ENCODE data around the gene KBTBD2.
"Not testable (repeated sequence)": the region's sequence is repeated elsewhere in the genome, so short reads cannot be mapped to it uniquely, and the experiment has no call there.

KBTBD2 gene

DNA sequence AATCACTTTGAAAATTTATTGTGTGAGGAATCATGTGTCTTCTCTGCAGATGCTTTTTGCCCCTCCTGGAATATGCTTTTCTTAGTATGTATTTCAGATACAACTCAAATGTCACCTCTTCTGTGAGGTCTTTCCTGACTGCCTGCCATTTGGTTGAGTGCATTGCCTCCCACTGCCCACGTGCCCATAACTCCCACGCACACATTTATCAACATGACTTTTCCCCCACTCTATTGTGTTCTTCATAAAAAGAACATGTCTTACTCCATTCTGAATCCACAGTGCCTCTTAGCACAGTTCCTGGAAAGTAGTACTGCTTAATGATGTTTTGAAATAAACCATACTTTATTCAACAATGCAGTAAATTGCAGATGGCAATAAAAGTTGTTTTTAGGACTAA lies 42.9 kb downstream of the KBTBD2 start:
- not testable (repeated sequence) for DNase-seq

- DNase-seq: peak; percentile 91
These were observed 44.8 kb downstream of the KBTBD2 start for GRCh38 chr7:32846630-32847225.

- DNase-seq: not testable (repeated sequence)
These were observed 46.8 kb downstream of the KBTBD2 start for GRCh38 chr7:32844748-32845147.

DNA sequence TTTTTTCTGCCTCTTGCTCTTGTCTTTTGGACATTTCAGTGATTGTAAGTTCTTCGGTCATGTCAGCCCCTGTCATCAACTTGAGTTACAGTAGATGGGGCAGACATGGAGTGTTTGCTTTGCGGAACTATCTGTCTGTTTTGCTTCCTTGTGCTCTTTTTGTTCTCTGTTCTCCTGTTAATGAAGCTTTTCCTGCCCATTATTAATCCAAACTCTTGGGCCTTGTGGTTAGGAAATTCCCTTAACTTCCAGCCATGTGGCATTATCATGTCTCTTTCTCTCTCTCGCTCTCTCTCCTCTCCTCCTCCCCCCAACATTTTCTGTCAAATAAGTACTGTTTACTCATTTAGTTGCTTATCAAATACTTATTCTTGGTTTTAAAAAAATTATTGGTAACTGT lies 47.8 kb downstream of the KBTBD2 start:
- DNase-seq: not testable (repeated sequence)

DNA sequence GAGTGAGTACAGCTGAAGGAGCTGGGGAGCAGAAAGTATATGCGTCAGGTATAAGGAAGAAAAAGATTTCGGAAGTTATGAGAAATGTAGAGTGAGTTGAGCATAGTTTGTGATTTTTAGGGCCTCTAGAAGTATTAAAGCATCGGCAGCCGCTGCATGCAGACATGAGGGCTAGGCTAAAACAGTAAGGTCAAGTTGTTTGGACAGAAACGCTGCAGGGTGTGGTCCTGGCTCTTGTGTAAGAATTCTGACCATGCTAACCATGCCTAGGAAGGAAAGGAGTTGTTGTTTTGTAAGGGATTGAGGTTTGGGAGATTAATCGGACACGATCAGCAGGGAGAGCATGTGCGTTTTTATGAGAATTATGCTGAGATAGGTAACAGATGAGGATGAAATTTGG lies 51.7 kb downstream of the KBTBD2 start:
- not testable (repeated sequence) for DNase-seq

- DNase-seq: not testable (repeated sequence)
These were observed 62.4 kb downstream of the KBTBD2 start for GRCh38 chr7:32828996-32829752.

Data from NCI-H82 (cell line).